AG04449 (cell line): ENCODE data around the gene ANKRD40.

ENCODE experiments used
- CTCF ChIA-PET: fragments of 350-600 bp; formaldehyde crosslinking; extraction: SDS; loops from one replicate; lab custom pipeline; 2021; ENCODE audit warnings: antibody characterized with exemption; lab: Yijun Ruan, JAX
- POLR2A ChIA-PET: fragments of 400-600, 350-600 bp; formaldehyde crosslinking; extraction: SDS; loops from one replicate; lab custom pipeline; 2020; ENCODE audit warnings: antibody characterized with exemption, inconsistent platforms; lab: Yijun Ruan, JAX
- DNase-seq: peaks from one replicate; pipeline ENCODE4 v3.0.0-alpha.2; 2010; ENCODE audit warnings: low read depth, low spot score
- H3K4me3 ChIP-seq: 2 replicates; pipeline ENCODE4 v1.5.1; 2011; ENCODE audit warnings: low read depth, mild to moderate bottlenecking, control low read depth, low read length
- CTCF ChIP-seq: IDR thresholded peaks from one replicate; pipeline ENCODE4 v1.5.1; 2011; ENCODE audit warnings: mild to moderate bottlenecking, moderate library complexity, low read length, control low read depth, inconsistent platforms; ENCODE audit not compliant: insufficient read depth; ENCODE audit errors: missing control alignments

ANKRD40 gene

GRCh38 chr17:50676065-50676975 lies 31.4 kb downstream of the ANKRD40 start:
- CTCF ChIA-PET, result interaction anchor here (3.5 kb wide), 1 partner anchor 46 kb away, joined by 12 read pairs; no protein-coding TSS in a partner anchor
- no peak overlapping the region for H3K4me3 ChIP-seq
- no peak for TF ChIP-seq CTCF
- DNase-seq, result no peak
- POLR2A ChIA-PET, result no interaction called here

- DNase-seq, result no peak
- no peak for TF ChIP-seq CTCF
Observed at GRCh38 chr17:50675627-50676026, 32.1 kb downstream of the ANKRD40 start.

GRCh38 chr17:50675190-50675589 lies 32.5 kb downstream of the ANKRD40 start:
- no peak for DNase-seq
- ChIA-PET CTCF (interaction anchor here (0.7 to 3.5 kb wide), 5 partner anchors 9 to 49 kb away, joined by 4 to 12 read pairs (median 5); no protein-coding TSS in a partner anchor), POLR2A (no interaction called here)
- no peak overlapping the region for H3K4me3 ChIP-seq
- TF ChIP-seq CTCF, result no peak

More at GRCh38 chr17:50675627-50676026, 32.1 kb downstream of the ANKRD40 start:
- POLR2A ChIA-PET, result no interaction called here
- H3K4me3 ChIP-seq, result no peak overlapping the region
- CTCF ChIA-PET, result interaction anchor here (1.2 to 3.5 kb wide), 4 partner anchors 9 to 50 kb away, joined by 4 to 12 read pairs (median 8); no protein-coding TSS in a partner anchor

GRCh38 chr17:50672831-50673551 lies 34.7 kb downstream of the ANKRD40 start:
- no peak overlapping the region for H3K4me3 ChIP-seq
- no peak for TF ChIP-seq CTCF
- no peak for DNase-seq
- ChIA-PET POLR2A (interaction anchor here (0.9 kb wide), 1 partner anchor 11 kb away, joined by 3 read pairs; no protein-coding TSS in a partner anchor), CTCF (interaction anchor here (0.8 to 3.5 kb wide), 5 partner anchors 8 to 122 kb away, joined by 3 to 12 read pairs (median 7); no protein-coding TSS in a partner anchor)

- no peak for DNase-seq
- no peak overlapping the region for H3K4me3 ChIP-seq
- ChIA-PET POLR2A (no interaction called here), CTCF (interaction anchor here (2.1 to 2.2 kb wide), 2 partner anchors 23 to 121 kb away, joined by 7 to 11 read pairs; no protein-coding TSS in a partner anchor)
- no peak for TF ChIP-seq CTCF
Observed at GRCh38 chr17:50672071-50672470, 35.6 kb downstream of the ANKRD40 start.
